GM18526 (cell line): ENCODE results near the gene C1orf21.

Experiments
- POLR2A ChIP-seq: IDR thresholded peaks from 3 replicates; pipeline ENCODE4 v1.6.1; 2011; ENCODE audit not compliant: insufficient read length; ENCODE audit errors: extremely low read depth

Gene C1orf21

GRCh38 chr1:184582411-184582810 is 195.6 kb downstream of the C1orf21 start:
- TF ChIP-seq POLR2A, result no peak

- no peak for TF ChIP-seq POLR2A
Measured at GRCh38 chr1:184583849-184584248, 197.0 kb downstream of the C1orf21 start.

- TF ChIP-seq POLR2A, result no peak
Measured at GRCh38 chr1:184588701-184589100, 201.9 kb downstream of the C1orf21 start.

- no peak for TF ChIP-seq POLR2A
Measured at GRCh38 chr1:184590163-184590750, 203.4 kb downstream of the C1orf21 start.

- TF ChIP-seq POLR2A, result no peak
Measured at GRCh38 chr1:184593597-184593996, 206.8 kb downstream of the C1orf21 start.

GRCh38 chr1:184595596-184595995 is 208.8 kb downstream of the C1orf21 start:
- no peak for TF ChIP-seq POLR2A

- no peak for TF ChIP-seq POLR2A
Measured at GRCh38 chr1:184596950-184597645, 210.3 kb downstream of the C1orf21 start.

GRCh38 chr1:184597650-184598357 is 211.0 kb downstream of the C1orf21 start:
- TF ChIP-seq POLR2A, result no peak

- TF ChIP-seq POLR2A, result no peak
Measured at GRCh38 chr1:184598403-184599193, 211.8 kb downstream of the C1orf21 start.

- no peak for TF ChIP-seq POLR2A
Measured at GRCh38 chr1:184604152-184604900, 217.5 kb downstream of the C1orf21 start.

- TF ChIP-seq POLR2A, result no peak
Measured at GRCh38 chr1:184605941-184606340, 219.1 kb downstream of the C1orf21 start.

GRCh38 chr1:184606786-184607185 is 220.0 kb downstream of the C1orf21 start:
- TF ChIP-seq POLR2A, result no peak

- no peak for TF ChIP-seq POLR2A
Measured at GRCh38 chr1:184608581-184608980, 221.8 kb downstream of the C1orf21 start.

GRCh38 chr1:184608990-184609389 is 222.2 kb downstream of the C1orf21 start:
- no peak for TF ChIP-seq POLR2A

GRCh38 chr1:184610876-184611595 is 224.2 kb downstream of the C1orf21 start:
- no peak for TF ChIP-seq POLR2A

- no peak for TF ChIP-seq POLR2A
Measured at GRCh38 chr1:184614667-184615066, 227.8 kb downstream of the C1orf21 start.
